HG03196 (cell line): ENCODE measurements around the gene MRPL55.

Experiments used
- ATAC-seq: cut with Tn5 transposase; IDR thresholded peaks from one replicate; pipeline ENCODE4 v1.9.1; 2021; ENCODE audit not compliant: unreplicated experiment

Gene MRPL55

DNA sequence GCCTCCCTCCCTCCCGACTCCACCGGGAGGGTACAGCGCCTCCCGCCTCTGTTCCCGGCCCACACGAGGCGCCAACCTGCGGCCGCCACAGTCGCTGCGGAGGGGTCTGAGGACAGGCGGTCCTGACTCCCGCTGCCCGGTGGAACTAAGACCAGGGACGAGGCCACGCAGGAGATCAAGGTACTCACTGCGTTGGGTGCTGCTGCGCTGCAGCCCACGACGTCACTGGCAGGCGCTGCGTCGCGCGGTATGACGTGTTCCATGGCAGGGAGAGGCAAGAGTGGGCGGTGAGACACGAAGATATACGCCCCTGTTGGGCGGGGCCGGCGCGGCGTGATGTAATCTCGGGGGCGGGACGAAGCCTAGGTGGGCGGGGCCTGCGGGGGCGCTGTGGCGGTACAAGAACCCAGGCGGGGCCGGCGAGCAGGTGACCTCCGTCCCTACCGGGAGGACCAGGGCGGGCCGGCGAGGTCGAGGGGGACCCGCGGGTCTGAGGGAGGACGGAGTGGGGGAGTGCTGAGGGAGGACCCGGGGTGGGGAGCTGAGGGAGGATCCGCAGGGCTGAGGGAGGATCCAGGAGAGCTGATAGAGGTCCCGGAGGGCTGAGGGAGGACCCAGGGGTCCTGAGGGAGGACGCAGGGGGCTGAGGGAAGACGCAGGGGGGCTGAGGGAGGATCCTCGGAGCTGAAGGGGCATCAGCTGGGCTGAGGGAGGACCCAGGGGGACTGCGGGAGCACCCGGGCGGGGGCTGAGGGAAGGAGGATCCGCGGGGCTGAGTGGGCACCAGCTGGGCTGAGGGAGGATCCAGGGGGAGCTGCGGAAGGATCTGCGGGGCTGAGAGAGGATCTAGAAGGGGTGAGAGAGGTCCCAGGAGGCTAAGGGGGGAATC, at the start of gene MRPL55:
MRPL55 (minus strand) TSS at position 227 of the 889 bp plus-strand sequence. CDS start 1,039 bp downstream, outside the sequence.
- peak; percentile 88 for ATAC-seq

DNA sequence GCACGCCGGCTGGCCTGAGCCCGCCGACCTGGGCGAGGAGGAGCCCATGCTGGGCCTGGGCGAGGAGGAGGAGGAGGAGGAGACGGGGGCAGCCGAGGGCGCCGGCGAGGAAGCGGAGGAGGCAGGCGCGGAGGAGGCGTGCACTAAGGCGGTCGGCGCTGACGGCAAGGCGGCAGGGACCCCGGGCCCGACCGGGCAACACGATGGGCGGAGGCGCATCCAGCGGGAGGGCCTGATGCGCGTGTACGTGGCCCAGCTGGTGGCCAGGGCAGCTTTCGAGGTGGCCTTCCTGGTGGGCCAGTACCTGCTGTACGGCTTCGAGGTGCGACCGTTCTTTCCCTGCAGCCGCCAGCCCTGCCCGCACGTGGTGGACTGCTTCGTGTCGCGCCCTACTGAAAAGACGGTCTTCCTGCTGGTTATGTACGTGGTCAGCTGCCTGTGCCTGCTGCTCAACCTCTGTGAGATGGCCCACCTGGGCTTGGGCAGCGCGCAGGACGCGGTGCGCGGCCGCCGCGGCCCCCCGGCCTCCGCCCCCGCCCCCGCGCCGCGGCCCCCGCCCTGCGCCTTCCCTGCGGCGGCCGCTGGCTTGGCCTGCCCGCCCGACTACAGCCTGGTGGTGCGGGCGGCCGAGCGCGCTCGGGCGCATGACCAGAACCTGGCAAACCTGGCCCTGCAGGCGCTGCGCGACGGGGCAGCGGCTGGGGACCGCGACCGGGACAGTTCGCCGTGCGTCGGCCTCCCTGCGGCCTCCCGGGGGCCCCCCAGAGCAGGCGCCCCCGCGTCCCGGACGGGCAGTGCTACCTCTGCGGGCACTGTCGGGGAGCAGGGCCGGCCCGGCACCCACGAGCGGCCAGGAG, 49.3 kb upstream of the MRPL55 start:
- no peak for ATAC-seq

DNA sequence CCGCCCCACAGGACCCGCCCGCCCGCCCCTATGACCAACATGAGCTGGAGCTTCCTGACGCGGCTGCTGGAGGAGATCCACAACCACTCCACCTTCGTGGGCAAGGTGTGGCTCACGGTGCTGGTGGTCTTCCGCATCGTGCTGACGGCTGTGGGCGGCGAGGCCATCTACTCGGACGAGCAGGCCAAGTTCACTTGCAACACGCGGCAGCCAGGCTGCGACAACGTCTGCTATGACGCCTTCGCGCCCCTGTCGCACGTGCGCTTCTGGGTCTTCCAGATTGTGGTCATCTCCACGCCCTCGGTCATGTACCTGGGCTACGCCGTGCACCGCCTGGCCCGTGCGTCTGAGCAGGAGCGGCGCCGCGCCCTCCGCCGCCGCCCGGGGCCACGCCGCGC, 48.6 kb upstream of the MRPL55 start:
- no peak for ATAC-seq

DNA sequence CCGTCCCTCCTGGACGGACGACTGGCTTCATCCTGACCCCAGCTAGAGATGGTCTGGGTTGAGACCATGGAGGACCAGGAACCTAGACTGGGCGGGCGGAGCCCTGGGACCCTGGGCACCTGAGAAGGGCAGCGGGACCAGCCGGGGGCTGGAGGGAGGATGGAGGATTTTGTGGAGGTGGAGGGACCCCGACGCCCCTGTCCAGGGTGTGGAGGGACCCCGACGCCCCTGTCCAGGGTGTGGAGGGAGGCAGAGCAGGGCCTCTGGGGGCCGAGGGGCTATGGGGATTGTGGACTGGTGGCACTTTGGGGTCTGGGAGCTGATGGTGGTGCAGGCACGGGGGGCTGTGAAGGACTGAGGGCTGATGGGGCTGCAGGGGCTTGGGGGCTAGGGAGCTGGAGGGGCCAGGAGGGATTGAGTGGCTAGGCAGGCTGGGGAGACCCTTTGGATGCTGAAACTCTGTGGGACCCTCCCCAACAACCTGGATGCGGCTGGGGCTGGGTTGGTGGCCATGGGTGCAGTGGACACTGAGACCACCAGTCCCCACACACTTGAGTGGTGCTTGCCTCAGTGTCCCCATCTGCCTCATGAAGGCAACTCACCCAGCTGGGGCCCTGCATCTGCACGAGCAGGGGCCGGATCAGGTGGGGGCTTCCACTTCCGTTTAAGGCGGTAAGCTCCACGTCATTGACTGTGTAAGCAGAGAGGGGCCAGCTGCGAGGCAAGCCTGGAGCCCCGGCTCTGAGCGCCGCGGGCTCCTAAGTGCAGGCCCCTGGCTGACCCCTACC, 48.0 kb upstream of the MRPL55 start:
- ATAC-seq = no peak

DNA sequence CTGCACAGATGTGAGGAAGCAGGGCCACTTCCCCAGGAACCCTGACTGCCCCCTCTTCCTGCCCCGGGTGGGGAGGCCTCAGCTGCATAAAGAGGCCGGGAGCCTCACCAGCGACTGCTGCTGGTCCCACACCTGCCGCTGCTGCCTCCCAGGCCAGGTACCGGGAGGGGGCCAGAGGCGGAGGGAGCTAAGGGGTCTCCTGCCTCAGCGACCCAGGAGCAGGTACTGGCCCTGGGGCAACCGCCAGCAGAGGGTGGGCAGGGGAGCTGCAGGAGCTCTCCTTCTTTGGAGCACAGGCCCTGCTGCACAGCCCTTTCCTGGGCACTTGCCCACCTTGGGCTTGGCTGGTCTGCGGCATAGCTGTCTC, 47.4 kb upstream of the MRPL55 start:
- ATAC-seq = no peak

DNA sequence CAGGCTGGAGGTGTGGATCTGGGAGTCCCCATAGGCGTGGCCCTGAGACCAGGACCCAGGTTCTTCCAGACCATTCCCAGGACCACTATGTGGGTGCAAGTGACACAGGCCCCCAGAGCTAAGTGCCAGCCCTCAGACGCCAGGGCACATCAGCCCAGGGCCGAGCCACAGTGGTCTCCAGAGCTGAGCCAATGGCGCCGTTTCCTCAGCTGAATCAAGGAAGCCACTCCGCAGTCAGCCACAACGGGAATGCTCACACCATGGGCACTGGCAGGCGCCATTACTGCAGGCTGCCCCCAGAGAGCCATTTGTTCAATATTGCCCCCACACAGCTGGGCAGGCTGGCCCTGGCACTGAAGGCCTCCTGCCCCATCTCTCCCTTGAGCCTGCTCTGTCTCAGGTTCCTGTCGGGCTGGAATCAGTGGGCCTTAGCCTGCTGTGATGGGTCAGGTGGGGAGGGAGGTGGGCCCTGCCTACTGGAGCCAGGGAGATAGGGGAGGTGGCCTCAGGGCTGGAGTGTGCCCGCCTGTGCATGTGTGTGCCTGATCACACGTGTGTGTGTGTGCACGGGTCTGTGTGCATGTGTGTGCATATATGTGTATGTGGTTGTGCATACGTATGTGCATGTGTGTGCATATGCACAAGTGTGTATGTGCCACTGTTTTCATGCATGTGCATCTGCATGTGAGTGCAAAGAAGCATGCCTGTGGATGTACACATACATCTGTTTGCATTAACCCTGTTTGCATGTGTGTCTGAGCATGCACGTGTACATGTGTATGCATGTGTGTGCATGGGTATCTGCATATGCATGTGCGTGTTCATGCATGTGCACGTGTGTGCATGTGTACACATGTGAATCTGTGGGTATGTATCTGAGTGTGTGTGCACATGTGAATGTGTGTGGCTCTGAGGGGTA, 46.8 kb upstream of the MRPL55 start:
- ATAC-seq = no peak

DNA sequence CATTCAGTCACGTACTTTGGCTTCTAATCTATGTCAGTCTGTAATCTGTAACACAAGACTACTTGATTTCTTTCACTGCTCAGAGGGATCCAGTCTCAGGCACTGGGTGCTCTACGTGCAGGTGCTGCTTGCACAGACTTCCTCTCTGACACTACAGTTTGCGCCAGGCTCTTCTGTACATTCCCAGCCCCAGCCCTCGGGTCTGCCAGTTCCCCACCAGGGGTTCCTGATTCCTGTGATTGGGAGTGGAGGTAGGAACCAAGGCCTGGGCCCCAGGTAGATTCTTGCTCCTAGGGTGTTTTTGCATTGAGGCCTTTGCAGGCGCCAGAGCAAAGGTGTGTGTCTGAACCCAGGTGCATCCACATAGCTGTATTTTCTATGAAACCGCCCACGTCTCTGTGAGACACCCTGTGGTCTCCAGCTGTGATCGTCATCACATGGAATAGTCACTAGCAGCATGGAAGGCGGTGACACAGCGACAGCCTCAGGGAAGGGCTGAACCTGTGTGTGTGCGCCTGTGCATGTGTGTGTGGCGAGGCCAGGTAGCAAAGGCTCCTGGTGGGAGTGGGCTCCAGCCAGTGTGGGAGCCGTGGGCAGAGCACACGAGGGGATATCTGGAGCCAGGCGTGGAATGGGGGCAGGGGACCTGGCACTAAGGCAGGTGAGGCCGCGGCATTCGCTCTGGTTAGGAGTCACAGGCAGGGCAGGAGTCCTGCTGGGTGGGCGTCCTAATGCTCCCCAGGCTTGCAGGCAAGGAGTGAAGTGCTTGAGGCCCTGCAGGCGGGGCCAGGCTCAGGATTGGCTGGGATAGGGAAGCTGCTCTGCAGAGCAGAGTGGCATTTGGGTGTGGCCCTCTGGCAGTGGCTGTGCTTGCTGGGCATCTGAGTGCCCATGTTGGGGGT, 45.8 kb upstream of the MRPL55 start:
- ATAC-seq = no peak

DNA sequence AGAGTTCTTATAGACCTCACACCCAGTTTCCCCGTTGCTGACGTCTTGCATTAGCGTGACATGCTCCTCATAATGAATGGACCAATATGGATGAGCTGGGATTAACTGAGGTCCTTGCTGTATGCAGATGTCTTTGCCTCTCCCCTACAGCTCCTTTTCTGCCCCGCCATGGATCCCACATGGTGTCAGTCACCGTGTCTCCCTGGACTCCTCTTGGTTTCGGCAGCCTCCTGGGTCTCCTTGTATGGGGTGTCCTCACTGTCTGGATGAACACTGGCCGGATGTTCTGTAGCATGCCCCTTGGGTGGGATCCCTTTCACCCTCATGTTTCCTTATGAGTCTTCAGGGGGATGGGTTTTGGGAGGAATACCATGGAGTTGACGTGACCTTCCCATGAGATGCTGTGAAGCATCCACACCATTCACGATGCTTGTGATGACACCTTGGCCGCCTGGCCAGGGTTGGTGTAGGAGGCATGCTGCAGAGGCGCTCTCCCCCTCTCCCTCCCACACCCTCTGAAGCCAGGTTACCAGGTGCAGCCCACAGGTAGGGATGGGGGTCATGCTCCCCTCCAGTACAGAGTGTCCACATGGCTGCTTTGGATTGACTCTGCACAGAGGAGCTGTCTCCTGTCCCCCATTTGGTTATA, 45.0 kb upstream of the MRPL55 start:
- no peak for ATAC-seq

DNA sequence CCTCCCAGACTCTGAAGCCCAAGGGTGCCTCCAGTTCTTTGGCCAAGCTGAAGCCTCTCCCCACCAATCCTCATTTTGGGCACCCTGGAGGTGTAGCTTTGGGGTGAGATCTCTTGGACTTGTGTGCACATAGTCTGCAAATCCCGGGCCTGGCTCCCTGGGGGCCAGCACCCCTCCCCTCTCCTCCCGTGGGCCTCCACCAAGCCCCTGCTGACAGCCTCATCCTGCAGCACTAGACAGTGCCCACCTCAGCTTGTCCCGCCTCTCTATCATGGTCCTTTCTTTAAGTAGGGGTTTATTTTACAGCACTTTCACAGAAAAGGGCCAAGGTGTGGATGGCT, 43.8 kb upstream of the MRPL55 start:
- ATAC-seq = no peak

DNA sequence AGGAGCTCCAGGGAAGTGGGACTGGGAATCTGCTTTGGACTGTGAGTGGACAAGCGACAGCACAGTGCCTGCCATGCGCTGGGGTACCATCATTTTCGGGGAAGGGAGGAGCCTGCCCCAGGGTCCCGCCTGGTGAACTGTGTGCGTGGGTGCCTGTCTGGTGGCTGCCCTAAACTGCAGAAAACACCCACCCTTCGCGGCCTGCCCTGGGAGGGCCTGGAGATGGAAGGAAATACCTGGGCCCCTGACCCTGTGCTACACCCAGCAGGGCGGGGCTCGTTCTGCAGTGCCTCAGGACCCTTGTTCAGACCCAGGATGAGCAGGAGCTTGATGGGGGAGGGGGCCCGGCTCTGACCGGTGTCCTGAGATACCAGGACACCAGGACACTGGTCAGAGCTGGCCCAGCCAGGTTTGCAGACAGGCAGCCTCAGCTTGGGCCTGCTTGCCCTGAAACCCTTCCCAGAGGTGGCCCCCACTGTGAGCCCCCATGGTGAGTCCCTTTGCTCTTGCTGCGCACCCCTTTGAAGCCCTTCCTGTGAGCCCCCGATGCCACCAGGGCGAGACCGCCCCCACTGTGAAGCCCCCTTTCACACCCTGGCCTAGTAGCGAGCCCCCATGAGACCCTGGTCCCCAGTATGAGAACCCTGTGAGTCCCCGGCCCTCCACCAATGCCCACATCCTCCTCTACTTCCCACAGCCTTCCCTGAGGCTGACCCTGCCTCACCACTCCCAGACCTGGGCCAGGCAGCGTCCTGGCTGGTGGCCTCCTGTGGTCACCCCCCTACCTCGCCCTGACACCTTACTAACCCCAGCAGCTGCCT, 43.2 kb upstream of the MRPL55 start:
- no peak for ATAC-seq

DNA sequence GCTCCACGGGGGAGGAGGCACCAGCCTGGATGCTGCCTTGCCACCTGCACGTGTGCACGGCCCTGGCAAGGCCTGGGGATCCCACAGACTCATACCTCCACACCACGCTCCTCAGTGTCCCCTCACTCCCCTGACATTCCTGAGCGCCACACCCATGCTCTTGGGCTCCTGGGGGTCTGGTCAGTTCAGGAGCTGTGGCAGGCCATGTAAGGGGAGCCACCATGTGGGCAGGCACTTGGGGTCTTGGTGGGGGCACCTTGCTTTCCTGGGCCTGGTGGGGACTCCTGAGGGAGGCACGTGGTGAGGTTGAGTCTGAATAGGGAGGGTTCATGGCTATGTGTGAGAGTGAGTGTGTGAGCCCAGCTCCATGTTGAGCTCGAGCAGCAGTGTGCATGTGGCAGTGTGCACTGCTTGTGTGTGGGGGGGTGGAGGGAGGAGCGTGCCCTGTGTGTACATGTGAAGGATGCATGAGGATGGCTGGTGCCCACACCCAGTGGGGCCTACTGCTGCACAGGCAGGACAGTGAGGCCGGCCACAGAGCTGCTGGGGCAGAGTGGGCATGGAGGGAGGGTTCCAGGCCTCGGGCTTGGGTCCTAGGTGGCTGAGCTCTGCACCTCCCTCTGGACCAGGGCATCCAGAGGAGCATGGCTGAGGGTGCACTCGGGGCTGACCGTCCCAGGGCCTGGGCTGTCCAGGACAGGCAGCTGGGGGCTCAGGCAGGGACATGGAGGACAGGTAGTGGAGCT, 42.3 kb upstream of the MRPL55 start:
- ATAC-seq = no peak

DNA sequence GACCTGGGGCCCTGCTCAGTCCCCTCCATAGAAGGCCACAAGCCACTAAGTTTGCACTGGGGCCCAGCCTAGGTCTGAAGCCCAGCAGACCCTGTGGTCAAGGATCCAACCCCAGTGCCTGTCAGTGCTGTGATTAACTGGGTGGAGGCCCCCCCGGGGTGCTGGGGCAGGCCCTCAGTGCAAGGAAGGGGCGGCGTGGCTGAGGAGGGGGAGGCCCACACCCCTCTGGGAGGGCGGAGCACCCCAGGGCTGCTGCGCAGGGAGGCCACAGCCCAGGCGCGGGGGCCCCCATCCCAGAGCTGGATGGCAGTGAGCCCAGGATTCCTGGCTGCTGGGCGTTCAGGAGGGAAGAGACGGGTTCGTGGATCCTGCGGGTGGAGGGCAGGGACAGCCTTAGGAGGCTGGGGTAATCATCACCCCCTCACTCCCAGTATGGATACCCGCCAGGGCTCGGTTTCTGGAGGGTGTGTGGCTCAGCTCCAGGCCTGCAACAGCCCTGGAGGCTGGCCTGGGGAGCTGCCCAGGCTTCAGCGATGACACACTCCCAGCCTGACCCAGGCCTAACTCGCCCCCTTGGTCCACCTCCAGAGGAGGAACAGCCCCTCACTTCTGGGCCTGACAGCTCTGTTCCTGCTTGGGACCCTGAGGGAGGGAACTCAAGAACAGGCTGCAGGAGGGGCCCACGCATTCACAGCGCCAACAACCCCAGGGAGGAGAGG, 41.5 kb upstream of the MRPL55 start:
- ATAC-seq = no peak

DNA sequence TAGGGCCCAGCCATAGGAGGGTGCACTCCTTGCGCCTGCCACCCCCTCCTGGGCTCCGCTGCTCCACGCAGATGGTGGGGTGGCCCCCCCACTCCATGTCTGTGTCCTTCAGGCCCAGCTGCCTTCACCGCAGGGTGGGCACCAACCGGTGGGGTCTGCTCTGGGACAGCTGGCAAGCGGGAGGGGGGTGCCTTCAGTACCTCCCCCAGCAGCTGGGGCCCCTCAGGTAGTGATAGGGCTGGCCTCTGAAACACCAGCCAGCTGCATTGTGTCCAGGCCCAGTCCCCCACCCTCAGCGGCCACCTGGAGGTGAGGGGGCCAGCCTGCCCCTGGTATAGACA, 41.0 kb upstream of the MRPL55 start:
- no peak for ATAC-seq

DNA sequence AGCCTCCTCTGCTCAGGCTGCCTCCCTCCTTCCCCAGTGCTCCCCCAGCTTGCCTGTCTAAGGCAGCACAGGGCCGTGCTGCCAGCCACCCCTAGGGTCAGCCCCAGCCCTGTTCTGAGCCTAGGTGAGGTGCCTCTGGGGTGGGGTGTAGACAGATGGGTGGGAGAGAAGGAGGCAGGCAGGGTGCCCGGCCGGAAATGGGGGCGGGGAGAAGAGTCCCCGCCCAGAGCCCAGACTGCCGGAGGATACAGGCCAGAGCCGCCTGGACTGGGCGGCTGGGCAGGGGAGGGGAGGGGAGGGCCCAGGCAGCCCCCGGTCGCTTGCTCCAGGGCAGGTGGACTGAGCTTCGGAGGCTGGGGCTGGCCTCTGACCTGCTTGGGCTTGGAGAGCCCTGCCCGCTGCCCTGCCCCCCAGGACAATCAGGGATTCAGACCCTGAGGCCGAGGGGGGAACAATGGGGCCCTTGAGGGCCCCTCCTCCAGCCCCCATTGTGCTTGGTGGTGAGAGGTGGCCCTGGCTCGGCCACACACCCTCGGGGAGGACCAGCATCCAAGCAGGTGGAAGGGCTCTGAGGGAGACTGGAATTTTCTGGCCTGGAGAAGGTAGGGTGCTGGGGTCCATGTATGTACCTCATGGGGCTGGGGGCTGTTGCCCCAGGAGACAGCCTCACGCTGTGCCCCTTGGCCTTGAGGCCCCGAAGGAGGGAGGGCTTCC, 40.5 kb upstream of the MRPL55 start, which contains the start of gene GJC2:
GJC2 (plus strand) TSS at position 525 of the 714 bp plus-strand sequence. CDS start 7,829 bp downstream, outside the sequence.
- ATAC-seq = no peak

DNA sequence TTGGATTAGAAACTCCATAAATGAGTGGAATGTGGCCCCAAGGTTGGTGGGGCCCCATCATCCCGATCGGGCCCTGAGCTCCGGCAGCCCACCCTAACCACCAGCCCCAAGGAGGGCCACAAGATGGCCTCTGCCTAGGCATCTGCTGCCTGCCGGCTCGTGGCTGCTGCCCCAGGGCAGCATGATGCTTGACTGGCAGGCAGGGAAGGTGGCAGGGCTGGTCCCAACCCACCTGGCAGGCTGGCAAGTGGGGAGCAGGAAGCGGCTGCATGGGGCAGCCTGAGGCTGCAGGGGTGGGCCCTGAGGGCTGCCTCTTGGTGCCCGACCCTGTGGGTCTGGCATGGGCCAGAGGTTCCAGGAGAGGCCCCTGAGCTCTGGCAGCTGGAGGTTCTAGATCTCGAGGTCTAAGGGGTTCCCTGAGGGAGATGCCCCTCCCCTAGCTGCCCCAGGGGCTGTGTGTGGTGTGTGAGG, 39.9 kb upstream of the MRPL55 start:
- no peak for ATAC-seq
